HG03558 (cell line): ENCODE measurements around the gene SOAT2.

ENCODE experiments used
- ATAC-seq: cut with Tn5 transposase; IDR thresholded peaks from one replicate; pipeline ENCODE4 v1.9.1; 2021; ENCODE audit warnings: moderate number of reproducible peaks; ENCODE audit not compliant: unreplicated experiment; ENCODE audit errors: extremely low read depth

SOAT2 gene

GRCh38 chr12:53173085-53173715, 69.9 kb downstream of the SOAT2 start:
- ATAC-seq = no peak
